ENCODE data around the gene DCDC2.
"Not testable (repeated sequence)": the region's sequence is repeated elsewhere in the genome, so short reads cannot be mapped to it uniquely, and the experiment has no call there.

Gene DCDC2

GRCh38 chr6:24357336-24358218, at the start of gene DCDC2:
DCDC2 (minus strand) TSS chr6:24358059; CDS start chr6:24357750, 309 bp downstream.
- peak; percentile 20 for DNase-seq (ENCODE audit: extremely low spot score)
- ChIA-PET POLR2A (no interaction called here), CTCF (interaction anchor here (1.1 to 1.2 kb wide), 3 partner anchors 9 to 74 kb away, joined by 3 to 4 read pairs (median 3); no protein-coding TSS in a partner anchor)
- TF ChIP-seq CTCF (IDR thresholded peaks at IDR 0.05; ENCODE audit: control extremely low read depth, extremely low read depth, low read depth, missing control alignments), result no peak

GRCh38 chr6:24405262-24405661, 47.4 kb upstream of the DCDC2 start:
- POLR2A ChIA-PET, result no interaction called here
- CTCF ChIA-PET, result interaction anchor here (1.1 to 1.7 kb wide), 2 partner anchors 8 to 25 kb away, joined by 3 to 4 read pairs; no protein-coding TSS in a partner anchor
- TF ChIP-seq CTCF (IDR thresholded peaks at IDR 0.05; ENCODE audit: control extremely low read depth, extremely low read depth, low read depth, missing control alignments), result no peak
- DNase-seq (ENCODE audit: extremely low spot score), result no peak

GRCh38 chr6:24403501-24403824, 45.6 kb upstream of the DCDC2 start:
- POLR2A ChIA-PET, result no interaction called here
- DNase-seq (ENCODE audit: extremely low spot score), result no peak
- CTCF ChIA-PET, result interaction anchor here (1.0 to 1.8 kb wide), 3 partner anchors 15 to 120 kb away, joined by 3 to 5 read pairs (median 4); no protein-coding TSS in a partner anchor
- TF ChIP-seq CTCF (IDR thresholded peaks at IDR 0.05; ENCODE audit: control extremely low read depth, extremely low read depth, low read depth, missing control alignments), result no peak

- no peak for TF ChIP-seq CTCF (IDR thresholded peaks at IDR 0.05; ENCODE audit: control extremely low read depth, extremely low read depth, low read depth, missing control alignments)
- peak; percentile 91 for DNase-seq (ENCODE audit: extremely low spot score)
- POLR2A ChIA-PET, result no interaction called here
- CTCF ChIA-PET, result interaction anchor here (1.0 to 1.8 kb wide), 4 partner anchors 10 to 120 kb away, joined by 3 to 5 read pairs (median 4); no protein-coding TSS in a partner anchor
Observed at GRCh38 chr6:24402697-24403500, 45.0 kb upstream of the DCDC2 start, which contains the start of gene MRS2. MRS2 (plus strand) TSS chr6:24402936; CDS start chr6:24403047, 111 bp downstream.

DNA sequence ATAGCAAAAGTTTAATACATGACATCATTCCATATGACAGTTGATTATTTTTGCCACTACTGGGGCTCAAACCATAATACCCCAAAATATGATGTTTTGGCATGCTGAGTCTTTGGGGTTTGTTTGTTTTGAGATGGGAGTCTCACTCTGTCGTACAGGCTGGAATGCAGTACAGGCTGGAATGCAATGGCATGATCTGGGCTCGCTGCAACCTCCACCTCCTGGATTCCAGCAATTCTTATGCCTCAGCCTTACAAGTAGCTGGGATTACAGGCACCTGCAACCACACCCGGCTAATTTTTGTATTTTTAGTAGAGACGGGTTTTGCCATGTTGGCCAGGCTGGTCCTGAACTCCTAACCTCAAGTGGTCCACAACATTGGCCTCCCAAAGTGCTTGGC, 43.6 kb upstream of the DCDC2 start:
- TF ChIP-seq CTCF (IDR thresholded peaks at IDR 0.05; ENCODE audit: control extremely low read depth, extremely low read depth, low read depth, missing control alignments), result no peak
- no peak for DNase-seq (ENCODE audit: extremely low spot score)
- ChIA-PET POLR2A (no interaction called here), CTCF (interaction anchor here (1.6 kb wide), 1 partner anchor 9 kb away, joined by 5 read pairs; no protein-coding TSS in a partner anchor)

GRCh38 chr6:24400045-24401039, 42.5 kb upstream of the DCDC2 start:
- CTCF ChIA-PET, result interaction anchor here (1.0 kb wide), 1 partner anchor 172 kb away, joined by 3 read pairs; no protein-coding TSS in a partner anchor
- POLR2A ChIA-PET; DNase-seq (ENCODE audit: extremely low spot score): not testable (repeated sequence)

Measured in GM10248 (cell line).